OCI-LY3 (cell line): ENCODE results near the gene SLAIN2.

ENCODE experiments used
- H2AFZ ChIP-seq: fragments of 200-600, 300-600 bp; shearing (Covaris generic); 2 replicates; pipeline ENCODE4 v1.6.0; 2014; ENCODE audit warnings: antibody characterized with exemption, low read depth, low read length
- H3K27ac ChIP-seq: fragments of 200-600, 300-600 bp; sonication (generic); 2 replicates; pipeline ENCODE4 v1.5.1; 2014; ENCODE audit warnings: mild to moderate bottlenecking, low read length, moderate library complexity, mixed read lengths
- H3K27me3 ChIP-seq: fragments of 200-600, 300-600 bp; sonication (generic); 2 replicates; pipeline ENCODE4 v1.6.1; 2014; ENCODE audit warnings: low read depth, low read length, mixed read lengths
- H3K36me3 ChIP-seq: fragments of 200-600, 300-600 bp; sonication (generic); replicated peaks from 2 replicates; pipeline ENCODE3; 2014; ENCODE audit warnings: low read depth, low read length, mixed read lengths
- H3K4me1 ChIP-seq: fragments of 300-600, 200-600 bp; sonication (generic); 2 replicates; pipeline ENCODE4 v1.6.1; 2014; ENCODE audit warnings: low read length, mixed read lengths
- H3K4me2 ChIP-seq: fragments of 200-600, 300-600 bp; sonication (generic); 2 replicates; pipeline ENCODE4 v1.6.1; 2014; ENCODE audit warnings: low read length, mixed read lengths
- H3K4me3 ChIP-seq: fragments of 300-600, 200-600 bp; sonication (generic); 2 replicates; pipeline ENCODE4 v1.5.1; 2014; ENCODE audit warnings: antibody characterized with exemption, mild to moderate bottlenecking, low read length, moderate library complexity
- H3K79me2 ChIP-seq: fragments of 300-600, 200-600 bp; shearing (Covaris generic); 2 replicates; pipeline ENCODE4 v1.6.1; 2014; ENCODE audit warnings: mild to moderate bottlenecking, low read length, mixed read lengths
- H3K9ac ChIP-seq: fragments of 300-600, 200-600 bp; shearing (Covaris generic); 2 replicates; pipeline ENCODE4 v1.6.0; 2014; ENCODE audit warnings: mild to moderate bottlenecking, low read length, moderate library complexity
- H3K9me3 ChIP-seq: fragments of 200-600, 300-600 bp; shearing (Covaris generic); 2 replicates; pipeline ENCODE4 v1.6.1; 2014; ENCODE audit warnings: low read length, mixed read lengths; ENCODE audit not compliant: insufficient read depth
- H4K20me1 ChIP-seq: fragments of 200-600, 300-600 bp; sonication (generic); 2 replicates; pipeline ENCODE4 v1.6.1; 2016; ENCODE audit warnings: low read length, mixed read lengths; ENCODE audit not compliant: insufficient read depth
- EZH2phosphoT487 ChIP-seq: fragments of 200-600 bp; shearing (Covaris generic); IDR thresholded peaks from 2 replicates; pipeline ENCODE4 v1.6.1; 2018; ENCODE audit warnings: antibody characterized with exemption, mixed run types, low read depth
- TF ChIP-seq, protein P1 (sequence below): fragments of 200-600, 300-600 bp; sonication (generic); IDR thresholded peaks from 2 replicates; pipeline ENCODE4 v1.5.1; 2014; ENCODE audit warnings: antibody characterized with exemption, low read length, low read depth

SLAIN2 gene

DNA sequence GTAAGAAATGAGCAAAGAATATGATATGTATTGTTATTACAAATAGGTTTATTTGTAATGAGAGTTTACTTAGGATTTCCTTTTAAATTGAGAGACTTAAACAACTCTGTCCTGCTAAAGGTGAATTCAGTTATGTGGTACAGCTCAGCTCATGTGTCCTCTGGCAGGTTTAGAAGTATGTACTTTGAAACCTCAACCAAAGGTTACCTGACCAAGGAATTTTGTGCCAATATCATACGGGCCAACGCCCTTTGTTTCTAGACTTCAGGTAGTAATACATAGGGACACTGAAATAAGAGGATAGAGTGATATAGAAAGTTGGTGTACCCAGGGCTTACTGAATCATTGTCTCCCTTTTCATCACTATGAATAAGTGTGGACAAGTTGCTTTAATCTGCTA is 25.7 kb downstream of the SLAIN2 start:
- Histone ChIP-seq H4K20me1 (peaks cover 11% of the 10 kb centered on the region; the same call in 1 of the 2 replicates), H3K4me2 (no peak overlapping the region), H3K36me3 (no peaks in the 10 kb centered on the region), H3K4me1 (no peaks in the 10 kb centered on the region), H3K27me3 (no peaks in the 10 kb centered on the region), H3K79me2 (peaks cover 39% of the 10 kb centered on the region), H3K27ac (no peak overlapping the region), H3K9me3 (no peaks in the 10 kb centered on the region), H3K9ac (no peak overlapping the region), H2AFZ (no peak overlapping the region), H3K4me3 (no peak overlapping the region)
- TF ChIP-seq EZH2phosphoT487, result no peak
- TF ChIP-seq, protein P1, sequence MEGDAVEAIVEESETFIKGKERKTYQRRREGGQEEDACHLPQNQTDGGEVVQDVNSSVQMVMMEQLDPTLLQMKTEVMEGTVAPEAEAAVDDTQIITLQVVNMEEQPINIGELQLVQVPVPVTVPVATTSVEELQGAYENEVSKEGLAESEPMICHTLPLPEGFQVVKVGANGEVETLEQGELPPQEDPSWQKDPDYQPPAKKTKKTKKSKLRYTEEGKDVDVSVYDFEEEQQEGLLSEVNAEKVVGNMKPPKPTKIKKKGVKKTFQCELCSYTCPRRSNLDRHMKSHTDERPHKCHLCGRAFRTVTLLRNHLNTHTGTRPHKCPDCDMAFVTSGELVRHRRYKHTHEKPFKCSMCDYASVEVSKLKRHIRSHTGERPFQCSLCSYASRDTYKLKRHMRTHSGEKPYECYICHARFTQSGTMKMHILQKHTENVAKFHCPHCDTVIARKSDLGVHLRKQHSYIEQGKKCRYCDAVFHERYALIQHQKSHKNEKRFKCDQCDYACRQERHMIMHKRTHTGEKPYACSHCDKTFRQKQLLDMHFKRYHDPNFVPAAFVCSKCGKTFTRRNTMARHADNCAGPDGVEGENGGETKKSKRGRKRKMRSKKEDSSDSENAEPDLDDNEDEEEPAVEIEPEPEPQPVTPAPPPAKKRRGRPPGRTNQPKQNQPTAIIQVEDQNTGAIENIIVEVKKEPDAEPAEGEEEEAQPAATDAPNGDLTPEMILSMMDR, result no peak

DNA sequence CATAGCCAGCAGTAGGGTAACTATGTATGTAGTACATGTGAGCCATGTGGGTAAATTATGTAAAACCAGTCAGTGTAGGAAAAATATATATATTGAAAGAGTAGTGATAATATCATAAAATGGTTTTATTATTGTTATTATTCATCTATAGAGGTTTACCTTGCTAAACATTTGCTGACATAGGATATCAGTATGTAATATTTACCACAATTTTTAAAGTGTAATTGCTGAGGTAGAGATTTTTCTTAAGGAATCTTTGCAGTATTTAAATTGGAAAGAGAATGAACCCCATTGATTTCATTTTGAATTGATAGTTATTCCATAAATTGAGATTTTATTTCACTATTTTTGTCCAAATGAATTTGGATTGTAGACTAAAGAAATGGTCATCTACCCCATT is 27.1 kb downstream of the SLAIN2 start:
- no peak overlapping the region for H3K4me3 ChIP-seq
- peaks cover 11% of the 10 kb centered on the region; the same call in 1 of the 2 replicates for H4K20me1 ChIP-seq

GRCh38 chr4:48369248-48369647 is 27.9 kb downstream of the SLAIN2 start:
- Histone ChIP-seq H2AFZ (no peak overlapping the region), H3K36me3 (no peaks in the 10 kb centered on the region), H3K9ac (no peak overlapping the region), H3K4me3 (no peak overlapping the region), H3K4me2 (no peak overlapping the region), H3K79me2 (peaks cover 42% of the 10 kb centered on the region), H3K4me1 (no peaks in the 10 kb centered on the region), H3K27me3 (no peaks in the 10 kb centered on the region), H3K27ac (no peak overlapping the region), H4K20me1 (peaks cover 11% of the 10 kb centered on the region; the same call in 1 of the 2 replicates), H3K9me3 (no peaks in the 10 kb centered on the region)
- TF ChIP-seq, protein P1, result no peak
- no peak for TF ChIP-seq EZH2phosphoT487

More for the DNA sequence above, 27.1 kb downstream of the SLAIN2 start:
- no peak overlapping the region for H3K27ac ChIP-seq
- H3K36me3 ChIP-seq, result no peaks in the 10 kb centered on the region
- H3K4me2 ChIP-seq, result no peak overlapping the region
- no peak overlapping the region for H3K9ac ChIP-seq
- H3K4me1 ChIP-seq, result no peaks in the 10 kb centered on the region
- no peak overlapping the region for H2AFZ ChIP-seq
- H3K27me3 ChIP-seq, result no peaks in the 10 kb centered on the region
- peaks cover 42% of the 10 kb centered on the region for H3K79me2 ChIP-seq
- H3K9me3 ChIP-seq, result no peaks in the 10 kb centered on the region
- TF ChIP-seq, protein P1, result no peak
- no peak for TF ChIP-seq EZH2phosphoT487

GRCh38 chr4:48369771-48370170 is 28.4 kb downstream of the SLAIN2 start:
- no peaks in the 10 kb centered on the region for H3K9me3 ChIP-seq
- H3K9ac ChIP-seq, result no peak overlapping the region
- H3K36me3 ChIP-seq, result no peaks in the 10 kb centered on the region
- H3K79me2 ChIP-seq, result peaks cover 42% of the 10 kb centered on the region
- no peak overlapping the region for H3K4me2 ChIP-seq
- H2AFZ ChIP-seq, result no peak overlapping the region
- H4K20me1 ChIP-seq, result peaks cover 11% of the 10 kb centered on the region; the same call in 1 of the 2 replicates
- no peak overlapping the region for H3K4me3 ChIP-seq
- H3K27me3 ChIP-seq, result no peaks in the 10 kb centered on the region
- TF ChIP-seq, protein P1, result no peak
- no peak for TF ChIP-seq EZH2phosphoT487
- no peak overlapping the region for H3K27ac ChIP-seq
- no peaks in the 10 kb centered on the region for H3K4me1 ChIP-seq
